ENCODE data around the gene TBR1.

DNA sequence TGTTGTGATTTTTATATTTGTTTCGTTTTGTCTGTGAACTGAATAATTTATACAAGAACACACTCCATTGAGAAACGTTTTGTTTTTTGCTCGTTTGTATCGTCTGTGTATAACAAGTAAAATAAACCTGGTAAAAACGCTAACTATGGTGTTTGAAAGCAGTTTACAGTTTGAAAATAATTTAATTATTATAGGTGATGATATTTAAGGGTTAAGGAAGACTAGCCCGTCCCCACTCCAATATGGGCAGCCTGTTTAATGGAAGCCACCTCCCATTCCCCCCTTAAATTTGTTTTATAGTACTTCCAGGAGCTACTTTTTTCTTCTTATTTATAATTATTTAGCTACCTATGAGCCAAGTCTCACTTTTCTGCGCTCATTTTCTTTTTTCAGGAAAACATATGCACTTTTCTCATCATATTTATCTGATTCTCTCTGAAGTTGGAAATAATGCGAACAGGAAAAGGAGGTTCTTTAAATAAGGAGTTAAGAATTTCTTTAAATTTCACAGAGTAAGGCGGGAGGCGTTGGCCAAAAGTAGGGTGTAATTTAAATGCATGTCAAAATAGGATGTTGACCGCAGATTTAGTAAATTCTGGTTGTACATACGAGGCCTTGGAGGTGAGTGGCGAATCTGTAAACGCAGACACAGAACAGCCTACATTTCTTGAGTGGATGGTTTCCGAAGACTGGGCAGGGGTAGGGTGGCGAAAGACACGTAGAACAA is 9.8 kb downstream of the TBR1 start:
- TF ChIP-seq, protein P1, sequence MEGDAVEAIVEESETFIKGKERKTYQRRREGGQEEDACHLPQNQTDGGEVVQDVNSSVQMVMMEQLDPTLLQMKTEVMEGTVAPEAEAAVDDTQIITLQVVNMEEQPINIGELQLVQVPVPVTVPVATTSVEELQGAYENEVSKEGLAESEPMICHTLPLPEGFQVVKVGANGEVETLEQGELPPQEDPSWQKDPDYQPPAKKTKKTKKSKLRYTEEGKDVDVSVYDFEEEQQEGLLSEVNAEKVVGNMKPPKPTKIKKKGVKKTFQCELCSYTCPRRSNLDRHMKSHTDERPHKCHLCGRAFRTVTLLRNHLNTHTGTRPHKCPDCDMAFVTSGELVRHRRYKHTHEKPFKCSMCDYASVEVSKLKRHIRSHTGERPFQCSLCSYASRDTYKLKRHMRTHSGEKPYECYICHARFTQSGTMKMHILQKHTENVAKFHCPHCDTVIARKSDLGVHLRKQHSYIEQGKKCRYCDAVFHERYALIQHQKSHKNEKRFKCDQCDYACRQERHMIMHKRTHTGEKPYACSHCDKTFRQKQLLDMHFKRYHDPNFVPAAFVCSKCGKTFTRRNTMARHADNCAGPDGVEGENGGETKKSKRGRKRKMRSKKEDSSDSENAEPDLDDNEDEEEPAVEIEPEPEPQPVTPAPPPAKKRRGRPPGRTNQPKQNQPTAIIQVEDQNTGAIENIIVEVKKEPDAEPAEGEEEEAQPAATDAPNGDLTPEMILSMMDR (IDR thresholded peaks at IDR 0.05), result no peak
- TF ChIP-seq POLR2A (IDR thresholded peaks at IDR 0.05) (no peak), POLR2AphosphoS5 (IDR thresholded peaks at IDR 0.05) (no peak), EP300 (IDR thresholded peaks at IDR 0.05) (no peak)
